NCI-H446 treated with DMSO at 0.1 percent for 48 hours (cell line): ENCODE results near the gene UBE2E3.

Experiments used
- DNase-seq: peaks from one replicate; lab custom pipeline; 2025; lab: John Stamatoyannopoulos, UW

UBE2E3 gene

GRCh38 chr2:180978903-180979748, 1.3 kb upstream of the UBE2E3 start:
- no peak for DNase-seq

GRCh38 chr2:180979749-180980105, 678 bp upstream of the UBE2E3 start:
- DNase-seq = no peak

GRCh38 chr2:180980943-180981911, 822 bp downstream of the UBE2E3 start:
- DNase-seq = no peak

- DNase-seq = peak; percentile 74
These were observed 3.2 kb downstream of the UBE2E3 start for GRCh38 chr2:180983468-180984242.

- no peak for DNase-seq
These were observed 5.5 kb downstream of the UBE2E3 start for GRCh38 chr2:180985771-180986395.

GRCh38 chr2:180987146-180987545, 6.7 kb downstream of the UBE2E3 start:
- DNase-seq = no peak

- DNase-seq = no peak
These were observed 9.9 kb downstream of the UBE2E3 start for GRCh38 chr2:180990337-180990736.

GRCh38 chr2:180990794-180991193, 10.4 kb downstream of the UBE2E3 start:
- DNase-seq = no peak

GRCh38 chr2:180991361-180991760, 11.0 kb downstream of the UBE2E3 start:
- DNase-seq = no peak

- no peak for DNase-seq
These were observed 11.4 kb downstream of the UBE2E3 start for GRCh38 chr2:180991820-180992219.

- DNase-seq = no peak
These were observed 12.6 kb downstream of the UBE2E3 start for GRCh38 chr2:180992994-180993393.

GRCh38 chr2:180999274-180999964, 19.0 kb downstream of the UBE2E3 start:
- no peak for DNase-seq

- DNase-seq = no peak
These were observed 24.4 kb downstream of the UBE2E3 start for GRCh38 chr2:181004647-181005325.

- DNase-seq = no peak
These were observed 24.9 kb downstream of the UBE2E3 start for GRCh38 chr2:181005326-181005655.

GRCh38 chr2:181005809-181006208, 25.4 kb downstream of the UBE2E3 start:
- no peak for DNase-seq

GRCh38 chr2:181007086-181007837, 26.9 kb downstream of the UBE2E3 start:
- no peak for DNase-seq

- DNase-seq = no peak
These were observed 28.0 kb downstream of the UBE2E3 start for GRCh38 chr2:181008407-181008806.

- DNase-seq = no peak
These were observed 40.9 kb downstream of the UBE2E3 start for GRCh38 chr2:181021199-181021789.

- DNase-seq = no peak
These were observed 42.2 kb downstream of the UBE2E3 start for GRCh38 chr2:181022652-181023051.
